ENCODE data around the gene PALLD. TPM values are rescaled to one million over a fixed set of nuclear protein-coding genes. Genes with fewer than 3 reads are reported as not detected.

PALLD gene
- total RNA-seq, 1 donor from 2014 or later: 85.7 TPM

DNA sequence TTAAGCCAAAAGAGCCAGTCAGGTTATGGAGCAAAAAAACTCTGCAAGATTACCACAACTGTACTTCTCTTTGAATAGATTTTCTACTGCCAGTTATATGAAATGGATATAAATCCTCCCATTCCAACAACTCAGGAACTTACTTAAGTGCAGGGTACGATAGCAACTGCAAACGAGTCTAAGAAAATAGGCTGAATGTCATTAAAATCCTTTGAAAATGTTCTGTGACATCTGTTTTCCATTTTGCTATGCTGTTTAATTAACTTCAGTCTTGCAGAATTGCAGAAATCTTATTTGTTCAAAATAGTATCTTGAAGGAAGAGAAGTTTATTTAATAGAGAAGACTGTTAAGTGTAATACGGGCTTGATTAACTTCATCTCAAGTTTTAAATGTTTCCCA lies 243.8 kb downstream of the PALLD start:
- Histone ChIP-seq H3K79me2 (ENCODE audit: low read depth) (no peaks in the 10 kb centered on the region), H3F3A (ENCODE audit: low read depth) (peaks cover 17% of the 10 kb centered on the region), H3K4me2 (no peak overlapping the region), H3K4me3 (no peak overlapping the region), H3K36me3 (no peaks in the 10 kb centered on the region), H2AFZ (replicated peaks) (no peak overlapping the region), H3K27ac (no peak overlapping the region), H3K9me3 (ENCODE audit: low read depth) (no peaks in the 10 kb centered on the region), H3K4me1 (peaks cover 39% of the 10 kb centered on the region), H3K9ac (no peak overlapping the region), H3K27me3 (no peaks in the 10 kb centered on the region), H4K20me1 (ENCODE audit: low read depth) (no peaks in the 10 kb centered on the region)
- Mint-ChIP-seq H3K9me3 (no peaks in the 10 kb centered on the region), H3K4me1 (peaks cover 24% of the 10 kb centered on the region), H3K27ac (no peak overlapping the region), H3K36me3 (peaks cover 17% of the 10 kb centered on the region), H3K27me3 (ENCODE audit: insufficient read depth, low read depth) (no peaks in the 10 kb centered on the region), H3K4me3 (no peak overlapping the region)
- TF ChIP-seq EZH2phosphoT487 (IDR thresholded peaks at IDR 0.05) (no peak), EZH2 (IDR thresholded peaks at IDR 0.05) (no peak), CTCF (IDR thresholded peaks at IDR 0.05) (no peak)
- no peak for DNase-seq (ENCODE audit: low spot score)

DNA sequence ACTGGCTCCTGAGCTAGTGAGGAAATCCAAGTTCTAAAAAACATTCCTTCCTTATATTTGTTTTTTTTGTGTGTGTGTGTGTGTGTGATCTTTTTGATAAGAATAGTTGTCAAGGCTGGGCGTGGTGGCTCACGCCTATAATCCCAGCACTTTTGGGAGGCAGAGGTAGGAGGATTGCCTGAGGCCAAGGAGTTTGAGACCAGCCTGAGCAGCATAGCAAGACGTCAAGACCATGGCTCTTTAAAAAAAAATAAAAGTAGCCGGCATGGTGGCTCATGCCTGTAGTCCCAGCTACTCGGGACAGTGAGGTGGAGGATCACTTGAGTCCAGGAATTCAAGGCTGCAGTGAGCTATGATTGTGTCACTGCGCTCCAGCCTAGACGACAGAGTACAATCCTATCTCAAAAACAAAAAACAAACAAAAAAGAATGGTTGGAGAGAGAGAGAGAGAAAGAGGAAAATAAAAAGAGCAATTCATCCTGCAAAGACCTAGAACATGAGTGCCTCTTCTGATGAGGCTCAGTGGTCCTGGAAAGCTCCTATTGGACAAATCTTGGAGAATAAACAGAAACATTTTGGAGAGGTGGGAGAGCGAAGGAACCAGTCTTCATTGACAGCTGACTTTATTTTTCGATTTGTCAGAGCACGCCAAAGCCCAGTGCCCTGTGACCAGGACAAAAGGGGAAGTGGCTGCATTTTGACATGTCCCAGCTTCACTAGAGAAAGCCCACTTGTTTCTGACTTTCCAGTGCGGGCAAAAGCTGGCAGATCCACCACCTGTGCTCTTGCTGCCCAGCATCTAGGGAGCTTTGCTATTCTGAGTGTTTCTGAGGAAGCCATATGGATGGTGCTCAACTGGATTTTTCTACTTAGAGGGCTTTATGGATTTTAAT lies 244.7 kb downstream of the PALLD start:
- TF ChIP-seq CTCF (IDR thresholded peaks at IDR 0.05) (no peak), EZH2phosphoT487 (IDR thresholded peaks at IDR 0.05) (no peak), EZH2 (IDR thresholded peaks at IDR 0.05) (no peak)
- Histone ChIP-seq H3F3A (ENCODE audit: low read depth) (peaks cover 9% of the 10 kb centered on the region), H3K4me3 (no peak overlapping the region), H3K27ac (no peak overlapping the region), H3K4me2 (no peak overlapping the region), H2AFZ (replicated peaks) (no peak overlapping the region), H3K27me3 (no peaks in the 10 kb centered on the region), H3K9me3 (ENCODE audit: low read depth) (no peaks in the 10 kb centered on the region), H3K4me1 (peaks cover 31% of the 10 kb centered on the region), H4K20me1 (ENCODE audit: low read depth) (no peaks in the 10 kb centered on the region), H3K79me2 (ENCODE audit: low read depth) (no peaks in the 10 kb centered on the region), H3K9ac (no peak overlapping the region), H3K36me3 (no peaks in the 10 kb centered on the region)
- Mint-ChIP-seq H3K27ac (no peak overlapping the region), H3K9me3 (no peaks in the 10 kb centered on the region), H3K4me1 (peaks cover 16% of the 10 kb centered on the region), H3K36me3 (peaks cover 17% of the 10 kb centered on the region), H3K27me3 (ENCODE audit: insufficient read depth, low read depth) (no peaks in the 10 kb centered on the region), H3K4me3 (no peak overlapping the region)
- no peak for DNase-seq (ENCODE audit: low spot score)

- no peaks in the 10 kb centered on the region for H3K79me2 ChIP-seq (ENCODE audit: low read depth)
- H3K4me1 ChIP-seq: peaks cover 18% of the 10 kb centered on the region
- no peak overlapping the region for H3K4me3 ChIP-seq
- Mint-ChIP-seq H3K9me3 (no peaks in the 10 kb centered on the region), H3K36me3 (peaks cover 12% of the 10 kb centered on the region), H3K27ac (no peak overlapping the region), H3K27me3 (ENCODE audit: insufficient read depth, low read depth) (no peaks in the 10 kb centered on the region), H3K4me1 (peaks cover 9% of the 10 kb centered on the region), H3K4me3 (no peak overlapping the region)
- DNase-seq (ENCODE audit: low spot score): no peak
- TF ChIP-seq EZH2 (IDR thresholded peaks at IDR 0.05) (no peak), EZH2phosphoT487 (IDR thresholded peaks at IDR 0.05) (no peak), CTCF (IDR thresholded peaks at IDR 0.05) (no peak)
- H3F3A ChIP-seq (ENCODE audit: low read depth): no peaks in the 10 kb centered on the region
- no peak overlapping the region for H3K27ac ChIP-seq
- H2AFZ ChIP-seq (replicated peaks): no peak overlapping the region
- no peak overlapping the region for H3K4me2 ChIP-seq
- H3K9me3 ChIP-seq (ENCODE audit: low read depth): no peaks in the 10 kb centered on the region
- no peak overlapping the region for H3K9ac ChIP-seq
- no peaks in the 10 kb centered on the region for H3K27me3 ChIP-seq
- no peaks in the 10 kb centered on the region for H3K36me3 ChIP-seq
- no peaks in the 10 kb centered on the region for H4K20me1 ChIP-seq (ENCODE audit: low read depth)
These were observed 246.3 kb downstream of the PALLD start for GRCh38 chr4:168743131-168743530.
